Kidney (tissue), 14 donors: Measurements from ENCODE around the gene S100A3. TPM values are rescaled to one million over a fixed set of nuclear protein-coding genes. Genes with fewer than 3 reads are reported as not detected.
"Not testable (repeated sequence)": the region's sequence is repeated elsewhere in the genome, so short reads cannot be mapped to it uniquely, and the experiment has no call there.

Experiments
- DNase-seq, 5 donors: peaks; one replicate each; pipeline ENCODE4 v3.0.0-alpha.2; 2013 to 2020
- FAIRE-seq: peaks from 2 replicates; lab custom pipeline; 2012; peaks lifted over from hg19 to GRCh38; lab: Jason Lieb, UNC
- H3K27ac ChIP-seq, 2 donors: one replicate each; pipeline ENCODE4 v1.7.0; 2013; ENCODE audit warnings: low read depth in 2 of 2, low read length in 2 of 2, inconsistent platforms in 1 of 2
- H3K27me3 ChIP-seq: one replicate; pipeline ENCODE4 v1.7.1; 2013; ENCODE audit warnings: low read length, inconsistent platforms; ENCODE audit not compliant: control insufficient read depth, insufficient read depth
- H3K36me3 ChIP-seq, 3 donors: one replicate each; pipeline versions ENCODE4 v1.7.0 to v1.7.1; 2013; ENCODE audit warnings: low read length in 3 of 3, control low read depth in 1 of 3, inconsistent platforms in 1 of 3; ENCODE audit not compliant: insufficient read depth in 3 of 3, control insufficient read depth in 2 of 3
- H3K4me1 ChIP-seq, 3 donors: one replicate each; pipeline versions ENCODE4 v1.7.0 to v1.7.1; 2013; ENCODE audit warnings: low read length in 3 of 3, inconsistent platforms in 1 of 3, low read depth in 1 of 3; ENCODE audit not compliant: control insufficient read depth in 2 of 3, insufficient read depth in 2 of 3
- H3K4me3 ChIP-seq, 3 donors: one replicate each; pipeline versions ENCODE4 v1.7.0 to v1.8.1; 2013; ENCODE audit warnings: low read length in 3 of 3, control low read depth in 1 of 3, inconsistent platforms in 1 of 3
- H3K9ac ChIP-seq, 3 donors: one replicate each; pipeline versions ENCODE4 v1.7.0 to v1.7.1; 2013; ENCODE audit warnings: low read length in 3 of 3, control low read depth in 1 of 3, inconsistent platforms in 1 of 3
- H3K9me3 ChIP-seq, 3 donors: one replicate each; pipeline versions ENCODE4 v1.7.0 to v1.7.1; 2013; ENCODE audit warnings: low read length in 3 of 3, control low read depth in 1 of 3, inconsistent platforms in 1 of 3; ENCODE audit not compliant: control insufficient read depth in 2 of 3, insufficient read depth in 1 of 3
- CTCF ChIP-seq: IDR thresholded peaks from 3 replicates; pipeline ENCODE4 v1.5.1; 2012; ENCODE audit warnings: mild to moderate bottlenecking, moderate library complexity, borderline replicate concordance; ENCODE audit not compliant: insufficient read depth; ENCODE audit errors: extremely low read depth
- intact Hi-C: fragments of 100-400 bp; cut with DNase I; formaldehyde crosslinking; loops from one replicate; pipeline ENCODE4 v1.11.1; 2022
- polyA plus RNA-seq: library from polyadenylated mRNA; stranded (reverse); fragments of 350-450 nt; fragmentation: Illumina TruSeq; extraction: RNeasy Lipid Tissue Mini Kit (QIAGEN cat#74804); gene quantifications from one replicate; pipeline ENCODE4 v1.2.3, GENCODE V29; 2014; ENCODE audit warnings: low read depth, low replicate concordance; ENCODE audit not compliant: insufficient read depth
- total RNA-seq: library from RNA; stranded (reverse); fragmentation: NEBNext Ultra II Directional; extraction: Animal tissue kit (Norgen Biotek cat#: 25700); gene quantifications from one replicate; pipeline ENCODE4 v1.2.1, GENCODE V29; 2021
- donor health status: control.
- donor health status: control.
- donor health status: control.
- donor health status: control.
- donor health status: control.
- donor health status: DM: yes; HTN: yes; CAD: no.
- donor health status: Normal renal cell carcinoma (clear cell type).

S100A3 gene
- total and polyA plus RNA-seq, 2 donors from 2014 or later: 2.5 to 8.4 TPM

- H3K4me3 ChIP-seq, H3K27ac ChIP-seq, H3K9me3 ChIP-seq, H3K36me3 ChIP-seq, intact Hi-C loops, H3K27me3 ChIP-seq, FAIRE-seq, H3K9ac ChIP-seq, H3K4me1 ChIP-seq: not testable (repeated sequence)
- DNase-seq: peak in 1 of 5 donors; percentile 60
These were observed 26.0 kb upstream of the S100A3 start for GRCh38 chr1:153575081-153575491.

- no peak for FAIRE-seq
- H3K4me1 ChIP-seq: peaks cover 0 to under 1% (median under 1%) of the 10 kb centered on the region in 3 donors
- intact Hi-C loops: no loop called here
- H3K36me3 ChIP-seq: no peaks in the 10 kb centered on the region
- DNase-seq: peak in 1 of 5 donors; percentile 1
- peak overlapping the region in 1 of 2 donors; percentile 10 for H3K27ac ChIP-seq
- H3K9ac ChIP-seq: no peak overlapping the region
- H3K9me3 ChIP-seq: no peaks in the 10 kb centered on the region
- H3K4me3 ChIP-seq: no peak overlapping the region
- H3K27me3 ChIP-seq: no peaks in the 10 kb centered on the region
- TF ChIP-seq CTCF: no peak
These were observed 24.3 kb upstream of the S100A3 start for GRCh38 chr1:153573351-153573750.

GRCh38 chr1:153572569-153573015 is 23.5 kb upstream of the S100A3 start:
- H3K9ac ChIP-seq: no peak overlapping the region
- intact Hi-C loops: no loop called here
- peak; percentile 60 for FAIRE-seq

GRCh38 chr1:153571706-153572105 is 22.6 kb upstream of the S100A3 start:
- Histone ChIP-seq H3K9ac (no peak overlapping the region), H3K4me3 (no peak overlapping the region), H3K27ac (no peak overlapping the region), H3K27me3 (no peaks in the 10 kb centered on the region), H3K36me3 (no peaks in the 10 kb centered on the region), H3K4me1 (peaks cover 4 to 13% (median 11%) of the 10 kb centered on the region in 3 donors), H3K9me3 (no peaks in the 10 kb centered on the region)
- intact Hi-C loops: no loop called here
- DNase-seq (no peak), FAIRE-seq (no peak)
- no peak for TF ChIP-seq CTCF

More at GRCh38 chr1:153572569-153573015, 23.5 kb upstream of the S100A3 start:
- Histone ChIP-seq H3K4me3 (no peak overlapping the region), H3K9me3 (no peaks in the 10 kb centered on the region), H3K27ac (no peak overlapping the region), H3K4me1 (peaks cover 4 to 8% (median 7%) of the 10 kb centered on the region in 3 donors), H3K36me3 (no peaks in the 10 kb centered on the region), H3K27me3 (no peaks in the 10 kb centered on the region)
- peak; percentile 74 to 91 (median 82) for DNase-seq
- peak; percentile 94 for TF ChIP-seq CTCF
